GM19238 (cell line): ENCODE measurements around the gene JAM3.
"Not testable (repeated sequence)": the region's sequence is repeated elsewhere in the genome, so short reads cannot be mapped to it uniquely, and the experiment has no call there.

Experiments
- DNase-seq: peaks from one replicate; pipeline ENCODE4 v3.0.0; 2011; ENCODE audit warnings: low spot score; ENCODE audit not compliant: insufficient read length

JAM3 gene

GRCh38 chr11:134100171-134100570 is 31.3 kb downstream of the JAM3 start:
- no peak for DNase-seq

- no peak for DNase-seq
Observed at GRCh38 chr11:134101282-134101681, 32.4 kb downstream of the JAM3 start.

DNA sequence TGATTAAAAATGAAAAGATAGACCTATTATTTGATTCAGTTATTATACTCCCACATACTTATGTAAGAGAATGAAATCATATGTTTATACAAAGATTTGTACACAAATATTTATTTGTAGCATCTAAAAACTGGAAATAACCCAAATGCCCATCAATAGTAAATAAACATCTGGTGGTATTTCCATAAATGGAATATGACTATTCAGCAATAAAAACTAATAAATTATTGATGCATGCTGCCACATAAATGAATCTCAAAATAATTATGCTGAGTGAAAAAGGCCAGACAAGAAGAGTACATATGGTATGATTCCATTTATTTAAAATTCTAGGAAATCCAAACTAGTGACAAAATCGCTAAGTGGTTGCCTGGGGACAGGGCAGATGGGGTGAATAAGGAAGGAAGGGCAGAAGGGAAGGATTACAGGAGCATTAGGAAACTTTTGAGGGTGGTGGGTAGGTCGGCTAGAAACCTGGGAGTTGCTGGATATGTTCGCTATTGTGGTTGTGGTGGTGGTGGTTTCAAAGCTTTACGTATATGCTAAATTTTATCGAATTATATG is 41.5 kb downstream of the JAM3 start:
- DNase-seq = no peak

DNA sequence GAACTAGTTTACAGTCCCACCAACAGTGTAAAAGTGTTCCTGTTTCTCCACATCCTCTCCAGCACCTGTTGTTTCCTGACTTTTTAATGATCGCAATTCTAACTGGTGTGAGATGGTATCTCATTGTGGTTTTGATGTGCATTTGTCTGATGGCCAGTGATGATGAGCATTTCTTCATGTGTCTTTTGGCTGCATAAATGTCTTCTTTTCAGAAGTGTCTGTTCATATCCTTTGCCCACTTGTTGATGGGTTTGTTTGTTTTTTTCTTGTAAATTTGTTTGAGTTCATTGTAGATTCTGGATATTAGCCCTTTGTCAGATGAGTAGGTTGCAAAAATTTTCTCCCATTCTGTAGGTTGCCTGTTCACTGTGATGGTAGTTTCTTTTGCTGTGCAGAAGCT is 44.9 kb downstream of the JAM3 start:
- not testable (repeated sequence) for DNase-seq

- DNase-seq = no peak
Observed at GRCh38 chr11:134116210-134116609, 47.3 kb downstream of the JAM3 start.

DNA sequence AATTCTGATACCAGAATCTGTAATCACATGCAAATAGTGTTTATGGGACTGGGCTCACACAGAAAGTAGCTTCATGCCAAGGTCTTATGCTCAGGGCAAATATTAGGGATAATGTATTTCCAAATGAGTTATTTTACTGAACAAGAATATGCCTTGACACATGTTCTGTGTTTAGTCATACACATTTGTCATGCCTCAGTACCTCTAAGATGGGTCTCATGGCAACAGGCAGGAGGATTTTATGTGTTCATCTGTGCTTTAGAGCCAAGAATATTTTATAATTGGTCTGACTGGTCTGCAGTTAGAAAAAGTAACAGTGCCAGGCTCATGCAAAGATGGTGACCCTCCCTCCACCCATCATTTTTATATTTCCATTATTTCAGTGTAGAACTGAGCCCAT is 49.1 kb downstream of the JAM3 start:
- DNase-seq = no peak

GRCh38 chr11:134119094-134119493 is 50.2 kb downstream of the JAM3 start:
- no peak for DNase-seq

- no peak for DNase-seq
Observed at GRCh38 chr11:134120143-134120850, 51.4 kb downstream of the JAM3 start.

- no peak for DNase-seq
Observed at GRCh38 chr11:134120921-134121526, 52.2 kb downstream of the JAM3 start.

- DNase-seq = no peak
Observed at GRCh38 chr11:134124660-134125451, 56.0 kb downstream of the JAM3 start.

DNA sequence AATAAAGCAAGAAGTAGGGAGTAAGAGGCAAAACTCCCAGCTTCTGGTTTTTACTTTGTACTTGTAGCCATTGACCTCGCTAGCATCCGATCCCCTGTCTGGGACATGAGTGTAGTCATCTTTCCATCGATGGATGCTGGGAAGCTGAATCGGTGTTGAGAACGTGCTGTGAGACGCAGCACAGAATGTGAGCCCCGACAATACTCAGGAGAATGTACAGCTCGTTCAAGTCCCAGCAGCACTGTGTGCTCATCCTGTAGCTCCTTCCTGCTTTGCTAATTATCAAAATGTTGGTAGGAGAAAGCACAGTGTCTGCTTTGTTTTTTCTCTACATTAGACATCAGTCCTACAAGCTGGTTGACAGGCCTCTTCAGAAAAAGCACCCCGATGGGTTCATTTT is 56.6 kb downstream of the JAM3 start:
- no peak for DNase-seq

- no peak for DNase-seq
Observed at GRCh38 chr11:134126217-134126822, 57.4 kb downstream of the JAM3 start.

DNA sequence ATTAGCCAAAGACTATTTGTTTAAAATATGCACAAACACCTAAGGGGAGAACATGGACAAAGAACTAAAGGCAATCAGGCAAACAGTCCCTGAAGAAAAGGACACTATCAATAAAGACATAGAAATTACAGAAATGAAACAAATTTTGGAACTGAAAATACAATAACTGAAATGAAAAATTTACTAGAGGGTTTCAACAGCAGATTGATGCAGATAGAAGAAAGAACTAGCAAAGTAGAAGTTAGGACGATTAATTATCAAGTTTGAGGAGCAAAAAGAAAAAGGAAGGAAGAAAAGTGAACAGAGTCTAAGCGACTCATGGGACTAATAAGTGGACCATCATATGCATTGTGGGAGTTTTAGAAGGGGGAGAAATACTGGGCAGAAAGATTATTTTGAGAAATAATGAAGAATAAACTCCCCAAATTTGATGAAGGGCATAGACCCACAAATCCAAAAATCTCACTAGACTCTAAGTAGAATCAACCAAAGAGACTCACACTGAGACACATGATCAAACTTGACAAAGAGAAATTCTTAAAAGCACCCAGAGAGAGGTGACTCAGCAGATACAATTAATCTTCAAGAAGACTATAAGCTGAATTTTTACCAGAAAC is 62.9 kb downstream of the JAM3 start:
- DNase-seq = no peak

DNA sequence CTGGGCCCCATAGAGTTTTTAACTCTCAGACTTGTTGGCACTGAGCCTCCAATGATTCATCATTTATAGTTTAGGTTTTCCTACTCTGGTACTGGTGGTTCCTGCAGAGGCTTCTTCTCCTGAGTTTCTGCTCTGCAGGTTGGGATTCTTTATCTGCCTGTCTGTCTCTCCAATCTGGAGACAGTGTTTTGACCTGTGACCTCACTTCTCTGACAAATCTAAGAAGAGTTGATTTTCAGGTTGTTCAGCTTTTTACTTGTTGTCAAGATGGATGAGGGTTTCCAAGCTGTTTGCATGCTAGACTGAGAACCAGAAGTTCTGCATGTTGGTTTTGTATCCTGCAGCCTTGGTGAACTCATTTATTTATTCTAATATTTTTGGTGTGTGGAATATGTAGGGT is 63.9 kb downstream of the JAM3 start:
- DNase-seq = no peak

- no peak for DNase-seq
Observed at GRCh38 chr11:134134167-134134566, 65.3 kb downstream of the JAM3 start.

- DNase-seq = no peak
Observed at GRCh38 chr11:134138376-134138775, 69.5 kb downstream of the JAM3 start.

GRCh38 chr11:134139303-134139872 is 70.5 kb downstream of the JAM3 start:
- no peak for DNase-seq

DNA sequence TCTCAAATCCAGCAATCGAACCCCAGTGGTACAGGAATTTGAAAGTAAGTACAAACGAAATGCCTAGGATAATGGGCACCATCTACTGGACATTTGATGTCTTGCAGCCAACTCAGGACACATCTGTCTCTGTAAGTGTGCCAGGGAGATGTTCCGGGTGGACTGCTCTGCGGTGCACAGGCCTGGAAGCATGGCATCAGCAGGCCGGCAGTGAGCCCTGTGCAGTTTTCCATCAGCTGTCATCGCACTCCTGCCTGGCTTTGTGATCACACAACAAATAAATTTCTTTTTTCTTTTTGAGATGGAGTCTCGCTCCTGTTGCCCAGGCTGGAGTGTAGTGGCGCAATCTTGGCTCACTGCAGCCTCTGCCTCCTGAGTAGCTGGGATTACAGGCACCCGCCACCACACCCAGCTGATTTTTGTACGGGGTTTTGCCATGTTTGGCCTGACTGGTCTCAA is 71.0 kb downstream of the JAM3 start:
- DNase-seq = peak; percentile 15

GRCh38 chr11:134140961-134141490 is 72.2 kb downstream of the JAM3 start:
- DNase-seq = no peak

DNA sequence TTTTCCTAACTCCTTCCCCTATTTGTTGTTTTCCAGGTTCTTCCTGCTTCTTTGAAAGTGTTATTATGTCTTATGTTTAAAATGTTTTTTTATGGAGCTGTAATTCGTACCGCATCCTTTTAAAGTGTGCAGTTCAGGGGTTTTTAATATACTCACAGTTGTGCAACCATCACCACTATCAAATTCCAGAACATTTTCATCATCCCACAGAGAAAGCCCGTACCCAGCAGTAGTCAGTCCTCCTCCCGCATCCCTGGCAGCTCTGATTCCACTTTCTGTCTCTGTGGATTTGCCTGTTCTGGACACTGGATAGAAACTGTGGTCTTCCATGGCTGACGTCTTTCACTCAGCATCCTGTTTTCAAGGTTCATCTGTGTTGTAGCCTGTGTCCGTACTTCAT is 73.7 kb downstream of the JAM3 start:
- no peak for DNase-seq

- DNase-seq = no peak
Observed at GRCh38 chr11:134143801-134144200, 74.9 kb downstream of the JAM3 start.
